ENCODE measurements around the gene PLCB1. TPM values are rescaled to one million over a fixed set of nuclear protein-coding genes. Genes with fewer than 3 reads are reported as not detected.

The PLCB1 gene
- total and polyA plus RNA-seq, 2 experiments from 2014 or later = 14.9 to 20.7 TPM

DNA sequence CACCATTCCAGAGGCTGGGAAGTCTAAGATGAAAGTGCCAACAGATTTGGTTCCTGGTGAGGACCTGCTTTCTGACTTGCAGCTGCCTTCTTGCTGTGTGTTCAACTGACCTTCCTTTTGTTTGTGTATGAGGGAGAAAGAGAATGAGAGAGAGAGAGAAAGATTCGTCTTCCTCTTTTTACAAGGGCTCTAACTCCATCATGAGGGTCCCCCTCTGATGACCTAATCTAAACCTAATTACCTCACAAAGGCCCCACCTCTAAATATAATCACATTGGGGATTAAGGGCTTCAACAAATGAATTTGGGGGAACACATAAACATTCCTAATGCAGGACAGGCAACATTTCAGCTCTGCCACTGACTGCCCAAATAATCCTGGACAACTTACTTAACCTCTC lies 130.7 kb downstream of the PLCB1 start:
- Histone ChIP-seq H4K20me1 (replicated peaks; ENCODE audit: insufficient read depth) (no peaks in the 10 kb centered on the region), H2AFZ (no peak overlapping the region), H3K4me3 (no peak overlapping the region), H3K4me1 (ENCODE audit: insufficient read depth) (no peaks in the 10 kb centered on the region), H3K27me3 (ENCODE audit: insufficient read depth) (no peaks in the 10 kb centered on the region), H3K4me2 (no peak overlapping the region), H3K36me3 (ENCODE audit: insufficient read depth) (no peaks in the 10 kb centered on the region), H3F3A (replicated peaks; ENCODE audit: low read depth) (no peaks in the 10 kb centered on the region), H3K79me2 (replicated peaks; ENCODE audit: insufficient read depth) (no peaks in the 10 kb centered on the region), H3K9me2 (ENCODE audit: insufficient read depth) (no peaks in the 10 kb centered on the region), H3K27ac (ENCODE audit: low read depth) (no peak overlapping the region)
- Mint-ChIP-seq H3K4me3 (no peak overlapping the region), H3K9me3 (no peaks in the 10 kb centered on the region), H3K27ac (no peak overlapping the region; the same call in 1 of the 2 replicates), H3K27me3 (ENCODE audit: insufficient read depth, low read depth, poor library complexity) (peaks cover 2% of the 10 kb centered on the region), H3K36me3 (ENCODE audit: low read depth) (no peaks in the 10 kb centered on the region), H3K4me1 (no peaks in the 10 kb centered on the region)
- DNase-seq (ENCODE audit: low spot score) = no peak
- no peak for TF ChIP-seq JUNB (IDR thresholded peaks at IDR 0.05; ENCODE audit: unreplicated experiment)
- no peak for TF ChIP-seq NANOG (IDR thresholded peaks at IDR 0.05; ENCODE audit: borderline replicate concordance)
- TF ChIP-seq STAT1 (IDR thresholded peaks at IDR 0.05; ENCODE audit: unreplicated experiment) = no peak
- TF ChIP-seq POLR2AphosphoS5 (IDR thresholded peaks at IDR 0.05; ENCODE audit: low read depth) = no peak
- no peak for TF ChIP-seq ZNF331 (CRISPR knock-in tag; IDR thresholded peaks at IDR 0.05; ENCODE audit: low read depth)
- TF ChIP-seq ZNF114 (CRISPR knock-in tag; IDR thresholded peaks at IDR 0.05) = no peak
- no peak for TF ChIP-seq CREB1 (CRISPR knock-in tag; IDR thresholded peaks at IDR 0.05; ENCODE audit: low read depth)
- TF ChIP-seq, protein P1, sequence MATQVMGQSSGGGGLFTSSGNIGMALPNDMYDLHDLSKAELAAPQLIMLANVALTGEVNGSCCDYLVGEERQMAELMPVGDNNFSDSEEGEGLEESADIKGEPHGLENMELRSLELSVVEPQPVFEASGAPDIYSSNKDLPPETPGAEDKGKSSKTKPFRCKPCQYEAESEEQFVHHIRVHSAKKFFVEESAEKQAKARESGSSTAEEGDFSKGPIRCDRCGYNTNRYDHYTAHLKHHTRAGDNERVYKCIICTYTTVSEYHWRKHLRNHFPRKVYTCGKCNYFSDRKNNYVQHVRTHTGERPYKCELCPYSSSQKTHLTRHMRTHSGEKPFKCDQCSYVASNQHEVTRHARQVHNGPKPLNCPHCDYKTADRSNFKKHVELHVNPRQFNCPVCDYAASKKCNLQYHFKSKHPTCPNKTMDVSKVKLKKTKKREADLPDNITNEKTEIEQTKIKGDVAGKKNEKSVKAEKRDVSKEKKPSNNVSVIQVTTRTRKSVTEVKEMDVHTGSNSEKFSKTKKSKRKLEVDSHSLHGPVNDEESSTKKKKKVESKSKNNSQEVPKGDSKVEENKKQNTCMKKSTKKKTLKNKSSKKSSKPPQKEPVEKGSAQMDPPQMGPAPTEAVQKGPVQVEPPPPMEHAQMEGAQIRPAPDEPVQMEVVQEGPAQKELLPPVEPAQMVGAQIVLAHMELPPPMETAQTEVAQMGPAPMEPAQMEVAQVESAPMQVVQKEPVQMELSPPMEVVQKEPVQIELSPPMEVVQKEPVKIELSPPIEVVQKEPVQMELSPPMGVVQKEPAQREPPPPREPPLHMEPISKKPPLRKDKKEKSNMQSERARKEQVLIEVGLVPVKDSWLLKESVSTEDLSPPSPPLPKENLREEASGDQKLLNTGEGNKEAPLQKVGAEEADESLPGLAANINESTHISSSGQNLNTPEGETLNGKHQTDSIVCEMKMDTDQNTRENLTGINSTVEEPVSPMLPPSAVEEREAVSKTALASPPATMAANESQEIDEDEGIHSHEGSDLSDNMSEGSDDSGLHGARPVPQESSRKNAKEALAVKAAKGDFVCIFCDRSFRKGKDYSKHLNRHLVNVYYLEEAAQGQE (IDR thresholded peaks at IDR 0.05; ENCODE audit: unreplicated experiment) = no peak
- TF ChIP-seq ETS1 (IDR thresholded peaks at IDR 0.05) = no peak
- no peak for TF ChIP-seq EZH2 (IDR thresholded peaks at IDR 0.05; ENCODE audit: low read depth, unreplicated experiment)
- TF ChIP-seq, protein P2, sequence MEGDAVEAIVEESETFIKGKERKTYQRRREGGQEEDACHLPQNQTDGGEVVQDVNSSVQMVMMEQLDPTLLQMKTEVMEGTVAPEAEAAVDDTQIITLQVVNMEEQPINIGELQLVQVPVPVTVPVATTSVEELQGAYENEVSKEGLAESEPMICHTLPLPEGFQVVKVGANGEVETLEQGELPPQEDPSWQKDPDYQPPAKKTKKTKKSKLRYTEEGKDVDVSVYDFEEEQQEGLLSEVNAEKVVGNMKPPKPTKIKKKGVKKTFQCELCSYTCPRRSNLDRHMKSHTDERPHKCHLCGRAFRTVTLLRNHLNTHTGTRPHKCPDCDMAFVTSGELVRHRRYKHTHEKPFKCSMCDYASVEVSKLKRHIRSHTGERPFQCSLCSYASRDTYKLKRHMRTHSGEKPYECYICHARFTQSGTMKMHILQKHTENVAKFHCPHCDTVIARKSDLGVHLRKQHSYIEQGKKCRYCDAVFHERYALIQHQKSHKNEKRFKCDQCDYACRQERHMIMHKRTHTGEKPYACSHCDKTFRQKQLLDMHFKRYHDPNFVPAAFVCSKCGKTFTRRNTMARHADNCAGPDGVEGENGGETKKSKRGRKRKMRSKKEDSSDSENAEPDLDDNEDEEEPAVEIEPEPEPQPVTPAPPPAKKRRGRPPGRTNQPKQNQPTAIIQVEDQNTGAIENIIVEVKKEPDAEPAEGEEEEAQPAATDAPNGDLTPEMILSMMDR (conservative IDR thresholded peaks at IDR 0.05; ENCODE audit: low read depth in 2 of 2) = no peak
- TF ChIP-seq EZH2phosphoT487 (IDR thresholded peaks at IDR 0.05; ENCODE audit: unreplicated experiment) = no peak
- TF ChIP-seq ZNF462 (CRISPR knock-in tag; IDR thresholded peaks at IDR 0.05) = no peak
- ATAC-seq = no peak
